ENCODE measurements around the gene ARHGAP24.

The ARHGAP24 gene

DNA sequence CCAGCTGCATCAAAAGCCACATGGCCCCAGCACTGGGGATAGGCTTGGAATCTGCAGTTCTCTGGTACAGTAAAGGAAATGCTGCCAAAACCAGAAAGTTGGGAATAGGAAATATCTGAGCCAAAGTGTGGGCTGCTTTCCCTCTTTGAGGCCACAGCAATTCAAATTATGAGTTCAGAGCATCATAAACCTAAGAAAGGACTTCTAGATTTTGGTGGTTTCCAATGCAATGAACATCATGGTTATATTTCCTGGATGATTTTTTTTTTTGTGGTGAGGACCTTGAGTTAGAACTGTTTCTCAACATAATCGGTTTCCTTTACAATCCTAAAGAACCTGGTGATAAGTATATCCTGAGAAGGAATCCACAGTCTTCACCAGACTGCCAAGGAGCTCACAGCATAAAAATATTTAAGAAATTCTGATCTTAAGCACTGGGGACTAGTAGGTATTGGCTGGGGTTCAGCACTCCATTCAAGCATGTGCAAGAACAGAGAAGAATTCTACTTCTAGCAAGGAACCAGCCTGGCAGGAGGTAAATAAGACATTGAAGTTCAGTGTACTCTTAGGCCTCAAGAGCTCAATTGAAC lies 29.8 kb upstream of the ARHGAP24 start:
- TF ChIP-seq, protein P1, sequence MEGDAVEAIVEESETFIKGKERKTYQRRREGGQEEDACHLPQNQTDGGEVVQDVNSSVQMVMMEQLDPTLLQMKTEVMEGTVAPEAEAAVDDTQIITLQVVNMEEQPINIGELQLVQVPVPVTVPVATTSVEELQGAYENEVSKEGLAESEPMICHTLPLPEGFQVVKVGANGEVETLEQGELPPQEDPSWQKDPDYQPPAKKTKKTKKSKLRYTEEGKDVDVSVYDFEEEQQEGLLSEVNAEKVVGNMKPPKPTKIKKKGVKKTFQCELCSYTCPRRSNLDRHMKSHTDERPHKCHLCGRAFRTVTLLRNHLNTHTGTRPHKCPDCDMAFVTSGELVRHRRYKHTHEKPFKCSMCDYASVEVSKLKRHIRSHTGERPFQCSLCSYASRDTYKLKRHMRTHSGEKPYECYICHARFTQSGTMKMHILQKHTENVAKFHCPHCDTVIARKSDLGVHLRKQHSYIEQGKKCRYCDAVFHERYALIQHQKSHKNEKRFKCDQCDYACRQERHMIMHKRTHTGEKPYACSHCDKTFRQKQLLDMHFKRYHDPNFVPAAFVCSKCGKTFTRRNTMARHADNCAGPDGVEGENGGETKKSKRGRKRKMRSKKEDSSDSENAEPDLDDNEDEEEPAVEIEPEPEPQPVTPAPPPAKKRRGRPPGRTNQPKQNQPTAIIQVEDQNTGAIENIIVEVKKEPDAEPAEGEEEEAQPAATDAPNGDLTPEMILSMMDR (IDR thresholded peaks at IDR 0.05; ENCODE audit: low read depth, low read length): no peak
- no peak for DNase-seq (ENCODE audit: extremely low read depth, low read depth)

DNA sequence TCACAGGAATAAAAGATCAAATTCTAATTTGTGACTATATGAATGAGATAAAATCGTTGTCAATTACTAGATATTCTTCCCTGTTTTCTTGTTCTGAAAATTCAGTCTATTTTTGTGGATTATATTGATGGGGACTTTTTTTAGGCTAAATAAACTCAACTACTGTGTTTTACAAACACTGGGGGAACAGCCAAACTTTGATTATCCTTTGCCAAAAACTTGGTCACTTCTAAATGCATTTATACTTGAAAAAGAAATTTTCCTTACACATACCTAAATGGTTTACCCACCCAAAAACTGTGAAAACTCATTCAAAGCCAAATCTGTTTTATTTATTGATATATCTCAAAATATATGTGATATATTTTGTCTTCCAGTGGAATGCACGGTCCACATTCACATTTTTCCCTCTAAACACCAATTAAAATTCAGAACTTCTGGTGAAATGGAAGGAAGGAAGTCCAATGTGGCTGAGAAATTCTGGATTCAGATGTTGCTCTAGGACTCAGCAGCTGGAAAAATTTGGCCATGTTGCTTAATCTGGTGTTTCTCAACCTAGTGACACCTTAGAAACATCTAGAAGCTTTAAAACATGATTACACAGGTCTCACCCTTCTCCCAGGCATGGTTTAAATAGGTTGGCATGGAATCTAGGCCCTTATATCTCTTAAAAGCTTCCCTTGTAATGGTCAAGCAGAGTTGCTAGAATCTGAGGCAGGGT lies 28.6 kb upstream of the ARHGAP24 start:
- TF ChIP-seq, protein P1 (IDR thresholded peaks at IDR 0.05; ENCODE audit: low read depth, low read length): no peak

DNA sequence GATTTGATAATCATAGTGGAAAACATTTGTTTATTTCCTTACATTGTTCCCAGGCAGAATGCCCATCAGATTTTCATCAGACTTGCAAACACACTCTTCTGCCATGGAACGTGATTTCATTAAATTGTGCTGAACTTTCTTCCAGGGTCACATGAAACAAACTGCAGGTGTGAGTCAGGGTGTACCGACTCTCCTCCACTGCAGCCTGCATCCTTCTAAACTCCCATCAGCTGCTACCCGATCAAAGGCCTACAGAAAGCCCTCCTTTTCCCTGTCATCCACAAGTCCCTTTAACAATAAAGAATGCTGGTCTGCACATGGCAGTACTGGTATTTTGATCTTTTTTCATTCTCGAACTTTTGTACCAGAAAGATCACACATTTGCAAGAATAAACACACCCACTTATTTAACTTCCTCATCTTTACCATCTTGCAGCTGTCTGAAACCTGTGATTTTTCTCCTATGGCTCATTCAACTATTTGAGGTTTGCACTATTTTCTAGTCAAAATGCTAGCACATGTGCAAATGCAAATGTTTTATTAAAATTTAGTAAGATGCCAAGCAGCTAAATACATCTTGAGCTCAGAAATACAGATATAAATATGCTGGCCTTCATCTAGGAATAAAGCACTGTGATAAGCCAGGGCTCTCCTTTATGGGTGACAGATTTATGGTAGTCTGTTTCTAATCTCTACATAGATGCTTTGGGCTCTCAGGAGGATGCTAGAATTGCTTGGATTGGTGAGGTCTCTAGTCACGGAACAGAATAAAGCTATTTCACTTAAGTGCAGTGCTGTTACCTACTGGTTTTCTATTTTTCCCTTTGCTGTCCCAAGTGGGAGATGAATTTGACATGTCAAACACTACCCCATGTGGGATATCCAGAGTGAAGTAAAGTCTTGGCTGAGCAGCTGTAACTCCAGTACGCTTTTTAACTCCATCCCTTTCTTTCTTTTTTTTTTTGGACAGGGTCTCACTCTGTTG lies 25.8 kb upstream of the ARHGAP24 start:
- no peak for DNase-seq (ENCODE audit: extremely low read depth, low read depth)
- TF ChIP-seq, protein P1 (IDR thresholded peaks at IDR 0.05; ENCODE audit: low read depth, low read length): no peak

More for the DNA sequence above, 28.6 kb upstream of the ARHGAP24 start:
- no peak for DNase-seq (ENCODE audit: extremely low read depth, low read depth)

DNA sequence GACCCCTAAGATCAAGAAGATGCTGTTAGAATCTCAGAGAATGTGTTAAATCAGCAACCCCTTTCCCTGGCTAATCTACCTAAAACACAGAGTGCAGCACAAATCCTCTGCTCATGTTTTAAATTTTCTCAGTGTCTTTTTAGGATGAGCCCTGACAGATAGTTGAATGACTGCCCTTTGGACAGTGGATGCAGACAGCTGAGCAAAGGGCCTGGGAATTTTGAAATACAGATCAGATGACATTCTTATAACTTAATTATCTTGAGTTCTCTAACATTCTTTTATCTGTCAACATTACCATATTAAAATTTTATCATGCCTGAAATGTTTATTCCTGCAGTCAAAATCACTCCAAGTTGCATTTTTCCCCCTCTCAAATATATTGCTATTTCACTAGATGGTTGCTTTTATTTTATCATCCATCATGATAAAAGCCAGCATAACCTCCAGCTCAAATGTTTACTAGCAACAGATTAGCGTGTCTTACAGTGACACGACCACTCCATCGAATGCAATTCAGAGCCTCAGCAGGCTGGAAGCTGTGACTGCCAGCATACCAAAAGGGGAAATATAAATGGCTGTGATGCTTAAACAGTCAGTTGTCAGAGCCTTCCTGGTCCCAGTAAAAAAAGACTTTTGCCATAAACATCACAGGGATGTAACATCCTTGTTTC lies 22.8 kb upstream of the ARHGAP24 start:
- TF ChIP-seq, protein P1 (IDR thresholded peaks at IDR 0.05; ENCODE audit: low read depth, low read length): no peak
- DNase-seq (ENCODE audit: extremely low read depth, low read depth): no peak

DNA sequence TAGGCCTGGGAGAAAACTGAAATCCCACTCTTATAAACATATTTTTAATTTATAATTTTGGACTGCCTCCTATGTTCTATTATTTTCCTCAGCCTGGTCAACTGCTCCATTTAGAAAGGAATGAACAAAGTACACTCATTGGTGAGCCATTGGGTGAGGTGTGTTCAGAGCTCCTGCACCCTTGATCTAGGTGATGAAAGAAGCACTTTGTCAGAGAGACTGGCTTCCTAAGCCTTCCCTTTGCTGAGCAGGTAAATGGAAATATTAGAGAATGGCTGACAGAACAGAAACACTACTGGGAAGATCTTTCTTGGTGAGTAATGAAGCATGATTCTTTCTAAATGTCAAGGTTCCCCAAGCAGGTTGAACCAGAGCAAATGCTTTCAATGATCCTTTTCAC lies 19.0 kb upstream of the ARHGAP24 start:
- TF ChIP-seq, protein P1 (IDR thresholded peaks at IDR 0.05; ENCODE audit: low read depth, low read length): no peak
- no peak for DNase-seq (ENCODE audit: extremely low read depth, low read depth)

DNA sequence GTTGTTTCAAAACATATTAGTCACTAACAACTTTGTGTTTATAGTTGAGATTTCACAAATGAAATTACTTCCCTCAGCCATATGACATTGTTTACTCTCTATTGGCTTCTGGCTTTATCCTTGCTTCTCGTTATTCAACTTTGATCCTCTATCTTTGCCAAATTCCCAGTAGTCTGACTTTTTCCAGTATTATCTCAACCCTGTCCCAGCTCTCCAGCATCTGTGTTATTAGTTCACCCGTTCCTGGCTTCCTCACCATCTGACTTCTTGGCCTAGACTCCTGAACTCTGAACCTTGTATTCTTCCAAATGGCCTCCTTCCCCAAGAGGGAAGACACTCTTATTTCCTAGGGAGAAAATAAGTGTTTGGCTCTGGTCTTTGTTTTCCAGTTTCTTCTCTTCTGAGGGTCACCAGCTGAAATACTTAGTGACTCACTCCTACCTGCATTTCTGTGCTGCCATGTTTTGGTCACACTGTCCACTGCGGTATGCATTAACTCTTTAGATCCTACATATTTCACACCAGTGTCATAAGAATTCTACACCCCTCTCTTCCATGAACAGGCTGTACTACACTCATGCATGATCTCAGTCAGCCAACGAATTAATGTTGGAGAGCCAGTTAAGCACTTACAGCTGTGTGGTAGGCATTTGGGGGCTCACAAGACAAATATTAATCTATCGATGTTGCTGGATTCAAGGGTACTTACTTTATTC lies 17.0 kb upstream of the ARHGAP24 start:
- no peak for DNase-seq (ENCODE audit: extremely low read depth, low read depth)
- TF ChIP-seq, protein P1 (IDR thresholded peaks at IDR 0.05; ENCODE audit: low read depth, low read length): no peak
